PC-3 (cell line): Measurements from ENCODE around the gene PHRF1.

ENCODE experiments used
- CTCF ChIP-seq: fragments of 300-600 bp; sonication (generic); conservative IDR thresholded peaks from 2 replicates; pipeline ENCODE4 v1.5.1; 2017; ENCODE audit warnings: antibody characterized with exemption, low read depth, mild to moderate bottlenecking, low read length
- EZH2 ChIP-seq: fragments of 300-600 bp; sonication (generic); IDR thresholded peaks from one replicate; pipeline ENCODE4 v1.6.1; 2017; ENCODE audit warnings: antibody characterized with exemption, mild to moderate bottlenecking, low read length; ENCODE audit not compliant: unreplicated experiment
- EZH2phosphoT487 ChIP-seq: fragments of 300-600 bp; sonication (generic); IDR thresholded peaks from 2 replicates; pipeline ENCODE4 v1.6.1; 2018; ENCODE audit warnings: mild to moderate bottlenecking, antibody characterized with exemption, low read length, borderline replicate concordance

GRCh38 chr11:539971-540481 lies 36.2 kb upstream of the PHRF1 start:
- TF ChIP-seq CTCF (no peak), EZH2phosphoT487 (no peak), EZH2 (no peak)
